Lower leg skin (tissue), 3 donors: Measurements from ENCODE around the gene VWA8.

Experiments
- POLR2A ChIP-seq, 2 donors: fragments of 450-650 bp; IDR thresholded peaks; one replicate each; pipeline ENCODE4 v1.6.1; 2016 to 2017; ENCODE audit warnings: antibody characterized with exemption in 2 of 2, mild to moderate bottlenecking in 1 of 2, moderate library complexity in 1 of 2
- TF ChIP-seq, protein P1 (sequence below), 3 donors: fragments of 450-650 bp; IDR thresholded peaks; one replicate each; pipeline ENCODE4 v1.5.1; 2016; ENCODE audit warnings: antibody characterized with exemption in 3 of 3, mild to moderate bottlenecking in 3 of 3, moderate library complexity in 2 of 3

DNA sequence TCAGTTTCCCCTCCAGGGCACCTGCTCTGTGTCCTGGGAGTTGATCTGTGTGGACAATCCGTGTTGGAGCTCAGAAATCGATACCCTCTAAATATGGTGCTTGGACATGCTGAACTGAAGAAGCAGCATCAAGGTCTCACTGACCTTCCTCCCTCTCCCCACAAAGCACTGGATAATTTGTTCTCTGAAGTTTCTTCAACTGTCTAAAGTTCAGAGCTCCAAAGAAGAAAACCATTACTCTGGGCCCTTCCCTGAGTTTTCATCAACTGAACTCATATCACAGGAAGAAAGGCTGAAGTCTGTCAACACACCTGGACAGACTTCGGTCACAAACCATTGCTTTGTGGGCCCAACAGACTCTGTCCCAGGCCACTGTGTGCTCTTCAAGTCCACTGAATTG lies 371.5 kb downstream of the VWA8 start:
- no peak for TF ChIP-seq POLR2A (IDR thresholded peaks at IDR 0.05)
- TF ChIP-seq, protein P1, sequence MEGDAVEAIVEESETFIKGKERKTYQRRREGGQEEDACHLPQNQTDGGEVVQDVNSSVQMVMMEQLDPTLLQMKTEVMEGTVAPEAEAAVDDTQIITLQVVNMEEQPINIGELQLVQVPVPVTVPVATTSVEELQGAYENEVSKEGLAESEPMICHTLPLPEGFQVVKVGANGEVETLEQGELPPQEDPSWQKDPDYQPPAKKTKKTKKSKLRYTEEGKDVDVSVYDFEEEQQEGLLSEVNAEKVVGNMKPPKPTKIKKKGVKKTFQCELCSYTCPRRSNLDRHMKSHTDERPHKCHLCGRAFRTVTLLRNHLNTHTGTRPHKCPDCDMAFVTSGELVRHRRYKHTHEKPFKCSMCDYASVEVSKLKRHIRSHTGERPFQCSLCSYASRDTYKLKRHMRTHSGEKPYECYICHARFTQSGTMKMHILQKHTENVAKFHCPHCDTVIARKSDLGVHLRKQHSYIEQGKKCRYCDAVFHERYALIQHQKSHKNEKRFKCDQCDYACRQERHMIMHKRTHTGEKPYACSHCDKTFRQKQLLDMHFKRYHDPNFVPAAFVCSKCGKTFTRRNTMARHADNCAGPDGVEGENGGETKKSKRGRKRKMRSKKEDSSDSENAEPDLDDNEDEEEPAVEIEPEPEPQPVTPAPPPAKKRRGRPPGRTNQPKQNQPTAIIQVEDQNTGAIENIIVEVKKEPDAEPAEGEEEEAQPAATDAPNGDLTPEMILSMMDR (IDR thresholded peaks at IDR 0.05) = no peak
